HCT116 (cell line): Measurements from ENCODE around the gene GORASP1. TPM values are rescaled to one million over a fixed set of nuclear protein-coding genes. Genes with fewer than 3 reads are reported as not detected.

Experiments used
- ATAC-seq: fragments of 200-7000 bp; cut with Tn5 transposase; 2 replicates; pipeline ENCODE4 v1.9.1; 2020; ENCODE audit warnings: mild to moderate bottlenecking, moderate library complexity
- BruUV-seq: library from RNA; stranded (reverse); fragments of 400-500 nt; replicated peaks from 2 replicates; lab custom pipeline; 2021; lab: Mats Ljungman, UMichigan
- CTCF ChIA-PET: fragments of 300-600 bp; sonication (Branson Sonifier 250); formaldehyde crosslinking; loops from one replicate; lab custom pipeline; 2021; ENCODE audit warnings: antibody characterized with exemption; lab: Charles Lee
- POLR2A ChIA-PET: fragments of 300-600, 350-600 bp; sonication (Branson Sonifier 250); formaldehyde crosslinking; loops from one replicate; lab custom pipeline; 2021; ENCODE audit warnings: antibody characterized with exemption; lab: Charles Lee
- RAD21 ChIA-PET, 2 experiments: fragments of 300-600 bp; sonication (Branson Sonifier 250); formaldehyde crosslinking; loops; one replicate each; lab custom pipeline; 2023; ENCODE audit warnings: low total read pairs in 2 of 2; ENCODE audit not compliant: uncharacterized antibody in 2 of 2, unreplicated experiment in 2 of 2, low non-redundant PET in 1 of 2; lab: Charles Lee
- DNase-seq: peaks from one replicate; pipeline ENCODE4 v3.0.0-alpha.2; 2010; ENCODE audit warnings: low read depth, low spot score
- H2AFZ ChIP-seq: fragments of 200-600 bp; shearing (Covaris generic), sonication (generic); 2 replicates; pipeline ENCODE4 v1.6.1; 2017; ENCODE audit warnings: low read depth, mixed run types, mixed read lengths, antibody characterized with exemption, low read length; ENCODE audit not compliant: poor library complexity, severe bottlenecking
- H3K27ac ChIP-seq: 2 replicates; pipeline ENCODE4 v1.5.1; 2012; ENCODE audit warnings: low read depth, low read length
- H3K27me3 ChIP-seq: fragments of 200-600 bp; sonication (generic); 2 replicates; pipeline ENCODE4 v1.6.1; 2016; ENCODE audit warnings: mixed run types, low read length, mixed read lengths; ENCODE audit not compliant: insufficient read depth
- H3K36me3 ChIP-seq, 2 experiments: fragments of 200-500 bp in 1 of 2; fragments of 200-600 bp in 1 of 2; sonication (Bioruptor generic) in 1 of 2; sonication (generic) in 1 of 2; 2 replicates each; pipeline versions ENCODE4 v1.5.1 to v1.6.1; 2014 to 2016; ENCODE audit warnings: low read length in 2 of 2, inconsistent platforms in 1 of 2, mixed read lengths in 1 of 2, mixed run types in 1 of 2; ENCODE audit not compliant: insufficient read depth in 2 of 2, control insufficient read depth in 1 of 2
- H3K4me1 ChIP-seq, 2 experiments: fragments of 200-600 bp in 1 of 2; sonication (generic) in 1 of 2; 2 replicates each; pipeline versions ENCODE4 v1.5.1 to v1.6.1; 2012 to 2017; ENCODE audit warnings: low read length in 2 of 2, inconsistent platforms in 1 of 2, mild to moderate bottlenecking in 1 of 2, mixed read lengths in 1 of 2, mixed run types in 1 of 2, moderate library complexity in 1 of 2; ENCODE audit not compliant: insufficient read depth in 2 of 2, control insufficient read depth in 1 of 2
- H3K4me2 ChIP-seq: fragments of 200-600 bp; sonication (generic); 2 replicates; pipeline ENCODE4 v1.6.1; 2017; ENCODE audit warnings: mixed run types, low read length, mixed read lengths
- H3K4me3 ChIP-seq, 2 experiments: fragments of 200-600 bp in 1 of 2; sonication (generic) in 1 of 2; replicated peaks in 1 of 2; 2 replicates each; pipeline ENCODE4 v1.5.1; 2011 to 2016; ENCODE audit warnings: low read length in 2 of 2, control low read depth in 1 of 2, low read depth in 1 of 2, mild to moderate bottlenecking in 1 of 2, mixed read lengths in 1 of 2, mixed run types in 1 of 2
- H3K79me2 ChIP-seq: fragments of 200-600 bp; sonication (generic); 2 replicates; pipeline ENCODE4 v1.6.1; 2017; ENCODE audit warnings: mild to moderate bottlenecking, mixed run types, low read length, moderate library complexity, mixed read lengths; ENCODE audit not compliant: insufficient read depth
- H3K9ac ChIP-seq: fragments of 200-600 bp; sonication (generic); 2 replicates; pipeline ENCODE4 v1.6.1; 2016; ENCODE audit warnings: low read length, mixed read lengths
- H3K9me2 ChIP-seq: fragments of 200-600 bp; sonication (generic), shearing (Covaris generic); 2 replicates; pipeline ENCODE4 v1.6.1; 2017; ENCODE audit warnings: mixed run types, mild to moderate bottlenecking, moderate library complexity; ENCODE audit not compliant: insufficient read depth
- H3K9me3 ChIP-seq, 2 experiments: fragments of 200-500 bp in 1 of 2; fragments of 200-600 bp in 1 of 2; sonication (Bioruptor generic) in 1 of 2; sonication (generic) in 1 of 2; 2 replicates each; pipeline ENCODE4 v1.6.1; 2014 to 2017; ENCODE audit warnings: low read length in 2 of 2, mixed read lengths in 2 of 2, inconsistent platforms in 1 of 2, low read depth in 1 of 2, mild to moderate bottlenecking in 1 of 2, mixed run types in 1 of 2, moderate library complexity in 1 of 2; ENCODE audit not compliant: control insufficient read depth in 1 of 2, insufficient read depth in 1 of 2
- H4K20me1 ChIP-seq: fragments of 200-600 bp; sonication (generic), shearing (Covaris generic); 2 replicates; pipeline ENCODE4 v1.6.1; 2017; ENCODE audit warnings: mixed run types, mild to moderate bottlenecking, moderate library complexity; ENCODE audit not compliant: insufficient read depth
- ATF3 ChIP-seq: IDR thresholded peaks from 2 replicates; pipeline ENCODE4 v1.6.1; 2012
- CBX3 ChIP-seq: IDR thresholded peaks from 2 replicates; pipeline ENCODE4 v1.6.1; 2012; ENCODE audit warnings: low read depth
- EGR1 ChIP-seq: IDR thresholded peaks from 2 replicates; pipeline ENCODE4 v1.6.1; 2012; ENCODE audit warnings: low read depth
- ELF1 ChIP-seq: IDR thresholded peaks from 2 replicates; pipeline ENCODE4 v1.6.1; 2012; ENCODE audit warnings: low read depth, borderline replicate concordance
- EZH2 ChIP-seq: fragments of 200-600 bp; sonication (generic); IDR thresholded peaks from 2 replicates; pipeline ENCODE4 v1.6.1; 2017; ENCODE audit warnings: antibody characterized with exemption, mixed run types
- FOSL1 ChIP-seq: IDR thresholded peaks from 2 replicates; pipeline ENCODE4 v1.6.1; 2012; ENCODE audit warnings: low read depth
- JUND ChIP-seq: IDR thresholded peaks from 2 replicates; pipeline ENCODE4 v1.6.1; 2012
- POLR2AphosphoS5 ChIP-seq: IDR thresholded peaks from 2 replicates; pipeline ENCODE4 v1.6.1; 2011; ENCODE audit warnings: mild to moderate bottlenecking, low read depth, low read length, moderate library complexity
- RAD21 ChIP-seq: IDR thresholded peaks from 2 replicates; pipeline ENCODE4 v1.6.1; 2012; ENCODE audit warnings: low read depth, mild to moderate bottlenecking
- SIN3A ChIP-seq: IDR thresholded peaks from 2 replicates; pipeline ENCODE4 v1.6.1; 2012; ENCODE audit warnings: low read depth
- SP1 ChIP-seq: IDR thresholded peaks from 2 replicates; pipeline ENCODE4 v1.6.1; 2012; ENCODE audit warnings: low read depth
- SRF ChIP-seq: IDR thresholded peaks from 2 replicates; pipeline ENCODE4 v1.6.1; 2012; ENCODE audit warnings: low read depth
- ZBTB33 ChIP-seq: IDR thresholded peaks from 2 replicates; pipeline ENCODE4 v1.6.1; 2011; ENCODE audit warnings: mild to moderate bottlenecking, low read length, moderate library complexity; ENCODE audit not compliant: insufficient replicate concordance; ENCODE audit errors: extremely low read depth
- ZFX ChIP-seq: fragments of 450-650 bp; IDR thresholded peaks from 2 replicates; pipeline ENCODE4 v1.6.1; 2017
- ZNF274 ChIP-seq: fragments of 200-500 bp; sonication (Bioruptor generic); IDR thresholded peaks from 2 replicates; pipeline ENCODE4 v1.6.1; 2014; ENCODE audit warnings: mild to moderate bottlenecking, low read depth, low read length, inconsistent platforms
- intact Hi-C: fragments of 100-400 bp; cut with micrococcal nuclease; formaldehyde crosslinking; loops from 2 replicates; pipeline ENCODE4 v1.10.0; 2022
- total RNA-seq: library from RNA; stranded (reverse); gene quantifications from one replicate; pipeline ENCODE4 v1.2.1, GENCODE V29; 2021; ENCODE audit not compliant: unreplicated experiment

The GORASP1 gene
- total RNA-seq, 1 experiment from 2014 or later = 38.8 TPM

GRCh38 chr3:39080026-39080425 lies 27.4 kb downstream of the GORASP1 start:
- Histone ChIP-seq H3K9ac (no peak overlapping the region), H3K27ac (no peak overlapping the region), H3K36me3 (peaks cover 0 to 13% of the 10 kb centered on the region in 2 experiments; a peak in 2 of 4 replicates), H3K79me2 (no peaks in the 10 kb centered on the region), H3K9me3 (no peaks in the 10 kb centered on the region), H2AFZ (no peak overlapping the region), H3K4me1 (no peaks in the 10 kb centered on the region), H4K20me1 (0 out of 2 replicates have a peak, but pooled peaks cover 7% of the 10 kb centered on the region), H3K9me2 (no peaks in the 10 kb centered on the region)
- BruUV-seq = no TSS peak
- intact Hi-C loops = no loop called here
- DNase-seq = no peak
- POLR2A ChIA-PET = no interaction called here
- TF ChIP-seq ZBTB33 (no peak), FOSL1 (no peak), POLR2AphosphoS5 (no peak), ELF1 (no peak), RAD21 (no peak), EZH2 (no peak), ZNF274 (no peak), SIN3A (no peak), SP1 (no peak), CBX3 (no peak), ZFX (no peak), EGR1 (no peak), SRF (no peak), ATF3 (no peak), JUND (no peak)
- TF ChIP-seq, all 23 proteins: peak for 0
- no peaks in the 10 kb centered on the region for H3K27me3 ChIP-seq
- no peak overlapping the region for H3K4me3 ChIP-seq
- no peak for ATAC-seq
- no peak overlapping the region for H3K4me2 ChIP-seq
- ChIA-PET RAD21 (no interaction called here), CTCF (interaction anchor here (1.5 kb wide), 1 partner anchor 208 kb away, joined by 4 read pairs; no protein-coding TSS in a partner anchor)
